ENCODE results near the gene UBASH3A. TPM values are rescaled to one million over a fixed set of nuclear protein-coding genes. Genes with fewer than 3 reads are reported as not detected.
A peak's percentile ranks its signal among the peaks of the same experiment; 100 is the strongest.

The UBASH3A gene
- total and polyA plus RNA-seq, 4 donors = 0.10 to 1.4 (median 0.75) TPM; not detected in 1

DNA sequence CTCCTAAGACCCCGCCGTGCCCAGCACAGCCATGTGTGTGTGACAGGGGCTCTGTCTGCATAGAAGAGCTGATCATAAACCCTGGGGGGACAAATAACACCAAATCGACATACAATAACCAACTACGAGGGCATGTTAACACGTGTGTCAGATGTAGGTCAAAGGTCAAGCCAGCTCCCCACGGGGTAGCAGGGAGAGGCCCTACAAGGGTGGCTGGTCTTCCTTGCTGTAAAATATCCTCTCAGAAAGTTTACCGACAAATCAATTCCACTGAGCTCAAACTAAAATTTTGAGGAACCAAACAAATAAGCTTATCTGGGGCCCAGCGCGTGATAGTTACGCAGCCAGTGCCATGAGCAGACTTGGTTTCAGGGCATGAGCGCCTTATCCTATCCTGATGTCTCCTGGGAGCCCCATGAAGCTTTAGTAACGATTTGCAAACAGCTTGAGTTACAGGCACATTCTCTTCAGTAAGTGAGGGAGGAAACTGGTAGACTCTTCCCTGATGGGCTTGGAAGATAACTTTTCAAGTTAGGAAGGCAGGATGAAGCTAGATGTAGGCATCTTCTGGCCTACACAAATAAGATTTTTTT is 5.2 kb upstream of the UBASH3A start:
- Histone ChIP-seq H3K27ac (ENCODE audit: low read depth in 1 of 2, low read length in 2 of 2) (no peak overlapping the region), H3K27me3 (ENCODE audit: control insufficient read depth in 1 of 2, insufficient read depth in 2 of 2, low read length in 1 of 2) (no peaks in the 10 kb centered on the region), H3K4me3 (ENCODE audit: low read length in 2 of 2) (no peak overlapping the region), H3K36me3 (ENCODE audit: control insufficient read depth in 1 of 2, insufficient read depth in 2 of 2, low read length in 1 of 2) (no peaks in the 10 kb centered on the region), H3K9me3 (ENCODE audit: control insufficient read depth, low read length) (no peaks in the 10 kb centered on the region), H3K4me1 (ENCODE audit: control insufficient read depth in 1 of 2, insufficient read depth in 2 of 2, low read length in 2 of 2) (no peaks in the 10 kb centered on the region)
- intact Hi-C loops (cut with DNase I) = no loop called here
- WGBS, 2 donors = 61 to 65% methylated on average over 12 of the region's 12 CpGs
- ATAC-seq (ENCODE audit: low FRiP score) (no peak), DNase-seq (peak in 1 of 2 donors; percentile 16)

GRCh38 chr21:42400525-42400924 is 3.2 kb upstream of the UBASH3A start:
- no peaks in the 10 kb centered on the region for H3K36me3 ChIP-seq (ENCODE audit: control insufficient read depth in 1 of 2, insufficient read depth in 2 of 2, low read length in 1 of 2)
- 70 to 72% methylated on average over 4 of the region's 4 CpGs for WGBS, 2 donors
- no peaks in the 10 kb centered on the region for H3K27me3 ChIP-seq (ENCODE audit: control insufficient read depth in 1 of 2, insufficient read depth in 2 of 2, low read length in 1 of 2)
- ATAC-seq (ENCODE audit: low FRiP score) (no peak), DNase-seq (no peak)
- H3K4me1 ChIP-seq (ENCODE audit: control insufficient read depth in 1 of 2, insufficient read depth in 2 of 2, low read length in 2 of 2) = no peaks in the 10 kb centered on the region
- H3K27ac ChIP-seq (ENCODE audit: low read depth in 1 of 2, low read length in 2 of 2) = no peak overlapping the region
- no peaks in the 10 kb centered on the region for H3K9me3 ChIP-seq (ENCODE audit: control insufficient read depth, low read length)
- no peak overlapping the region for H3K4me3 ChIP-seq (ENCODE audit: low read length in 2 of 2)
- intact Hi-C loops (cut with DNase I) = no loop called here

- WGBS, 2 donors = 45 to 58% methylated on average over 3 of the region's 3 CpGs
- no peak for DNase-seq
- no peak for ATAC-seq (ENCODE audit: low FRiP score)
- Histone ChIP-seq H3K27me3 (ENCODE audit: control insufficient read depth in 1 of 2, insufficient read depth in 2 of 2, low read length in 1 of 2) (no peaks in the 10 kb centered on the region), H3K4me3 (ENCODE audit: low read length in 2 of 2) (no peak overlapping the region), H3K4me1 (ENCODE audit: control insufficient read depth in 1 of 2, insufficient read depth in 2 of 2, low read length in 2 of 2) (no peaks in the 10 kb centered on the region), H3K36me3 (ENCODE audit: control insufficient read depth in 1 of 2, insufficient read depth in 2 of 2, low read length in 1 of 2) (no peaks in the 10 kb centered on the region), H3K9me3 (ENCODE audit: control insufficient read depth, low read length) (no peaks in the 10 kb centered on the region), H3K27ac (ENCODE audit: low read depth in 1 of 2, low read length in 2 of 2) (no peak overlapping the region)
- intact Hi-C loops (cut with DNase I) = no loop called here
Observed at GRCh38 chr21:42401154-42401553, 2.5 kb upstream of the UBASH3A start.

DNA sequence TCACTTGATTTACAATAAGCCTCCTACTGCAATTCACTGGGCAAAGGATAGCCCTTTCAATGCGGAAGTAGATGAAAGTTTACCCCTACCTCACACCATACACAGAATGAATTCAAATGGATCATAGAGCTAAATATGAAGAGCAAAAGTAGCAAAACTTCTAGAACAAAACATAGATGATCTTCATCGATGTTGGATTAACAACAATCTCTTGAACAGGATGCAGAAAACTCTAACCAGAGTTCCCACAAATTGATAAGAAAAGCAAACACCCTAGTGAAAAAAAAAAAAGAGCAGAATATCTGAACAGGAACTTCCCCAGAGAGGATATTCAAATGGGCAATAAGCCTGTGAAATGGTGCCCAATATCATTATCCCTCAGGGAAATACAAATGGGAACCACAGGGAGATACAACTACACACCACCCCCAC is 1.9 kb upstream of the UBASH3A start:
- H3K36me3 ChIP-seq (ENCODE audit: control insufficient read depth in 1 of 2, insufficient read depth in 2 of 2, low read length in 1 of 2) = no peaks in the 10 kb centered on the region
- no peaks in the 10 kb centered on the region for H3K27me3 ChIP-seq (ENCODE audit: control insufficient read depth in 1 of 2, insufficient read depth in 2 of 2, low read length in 1 of 2)
- no peak overlapping the region for H3K4me3 ChIP-seq (ENCODE audit: low read length in 2 of 2)
- no peak overlapping the region for H3K27ac ChIP-seq (ENCODE audit: low read depth in 1 of 2, low read length in 2 of 2)
- 83 to 93% methylated on average over 2 of the region's 2 CpGs for WGBS, 2 donors
- DNase-seq = no peak
- no peaks in the 10 kb centered on the region for H3K4me1 ChIP-seq (ENCODE audit: control insufficient read depth in 1 of 2, insufficient read depth in 2 of 2, low read length in 2 of 2)
- ATAC-seq (ENCODE audit: low FRiP score) = no peak
- no peaks in the 10 kb centered on the region for H3K9me3 ChIP-seq (ENCODE audit: control insufficient read depth, low read length)
- intact Hi-C loops (cut with DNase I) = no loop called here

GRCh38 chr21:42404539-42404938 is 837 bp downstream of the UBASH3A start:
- H3K4me3 ChIP-seq (ENCODE audit: low read length in 2 of 2) = no peak overlapping the region
- no peak overlapping the region for H3K27ac ChIP-seq (ENCODE audit: low read depth in 1 of 2, low read length in 2 of 2)
- peaks cover 0 to 1% of the 10 kb centered on the region in 2 donors for H3K27me3 ChIP-seq (ENCODE audit: control insufficient read depth in 1 of 2, insufficient read depth in 2 of 2, low read length in 1 of 2)
- no peaks in the 10 kb centered on the region for H3K36me3 ChIP-seq (ENCODE audit: control insufficient read depth in 1 of 2, insufficient read depth in 2 of 2, low read length in 1 of 2)
- DNase-seq (peak in 1 of 2 donors; percentile 33), ATAC-seq (ENCODE audit: low FRiP score) (no peak)
- WGBS, 2 donors = 56 to 66% methylated on average over 10 of the region's 10 CpGs
- H3K9me3 ChIP-seq (ENCODE audit: control insufficient read depth, low read length) = no peaks in the 10 kb centered on the region
- intact Hi-C loops (cut with DNase I) = no loop called here
- no peaks in the 10 kb centered on the region for H3K4me1 ChIP-seq (ENCODE audit: control insufficient read depth in 1 of 2, insufficient read depth in 2 of 2, low read length in 2 of 2)

DNA sequence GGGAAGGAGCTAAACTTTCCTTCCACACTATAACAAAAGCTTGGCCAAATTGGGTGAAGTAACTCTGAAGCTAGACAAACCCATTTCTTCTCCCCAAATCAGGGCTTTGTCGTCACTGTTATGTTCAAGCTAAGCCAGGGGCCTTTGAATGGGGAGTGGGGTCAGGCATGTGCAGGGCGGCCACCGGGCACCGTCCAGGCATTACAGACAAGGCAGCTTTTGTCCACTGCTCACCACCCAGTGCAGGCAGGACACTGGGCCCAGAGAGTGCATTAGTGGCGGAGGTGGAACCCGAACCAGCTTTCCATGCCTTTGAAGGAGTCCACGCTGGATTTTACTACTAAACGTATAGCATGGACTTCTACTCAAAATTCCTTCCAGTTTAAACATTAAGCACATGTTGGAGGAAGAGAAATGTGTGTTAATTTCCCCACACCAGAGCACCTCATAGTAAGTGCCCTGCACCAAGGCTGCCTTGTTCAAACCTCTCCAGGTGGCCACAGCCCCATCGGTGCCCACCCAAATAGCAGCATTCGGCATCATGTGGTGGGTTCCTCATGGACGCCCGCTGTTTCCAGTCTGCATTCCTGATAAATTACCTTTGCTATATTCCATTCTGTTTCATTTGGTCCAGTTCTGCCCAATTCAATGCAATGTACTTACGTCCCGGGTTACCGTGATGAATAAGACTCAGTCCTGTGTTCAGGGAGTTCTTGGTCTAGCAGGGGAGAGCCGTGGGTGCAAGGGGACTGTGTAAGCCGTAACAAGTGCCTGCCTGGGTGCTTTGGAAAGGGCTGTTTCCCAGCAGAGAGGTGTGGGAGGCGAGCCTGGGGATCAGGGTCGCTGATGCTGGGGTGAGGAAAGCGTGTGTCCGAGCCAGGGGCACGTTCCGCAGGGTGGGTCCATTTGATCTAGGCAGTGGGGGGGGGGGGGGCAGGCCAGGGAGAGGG is 1.6 kb downstream of the UBASH3A start:
- DNase-seq (peak in 1 of 2 donors; percentile 55), ATAC-seq (ENCODE audit: low FRiP score) (no peak)
- H3K9me3 ChIP-seq (ENCODE audit: control insufficient read depth, low read length) = no peaks in the 10 kb centered on the region
- intact Hi-C loops (cut with DNase I) = no loop called here
- H3K4me3 ChIP-seq (ENCODE audit: low read length in 2 of 2) = no peak overlapping the region
- H3K27ac ChIP-seq (ENCODE audit: low read depth in 1 of 2, low read length in 2 of 2) = no peak overlapping the region
- H3K27me3 ChIP-seq (ENCODE audit: control insufficient read depth in 1 of 2, insufficient read depth in 2 of 2, low read length in 1 of 2) = peaks cover 0 to 1% of the 10 kb centered on the region in 2 donors
- WGBS, 2 donors = 85% methylated on average over 23 of the region's 23 CpGs
- H3K36me3 ChIP-seq (ENCODE audit: control insufficient read depth in 1 of 2, insufficient read depth in 2 of 2, low read length in 1 of 2) = no peaks in the 10 kb centered on the region
- H3K4me1 ChIP-seq (ENCODE audit: control insufficient read depth in 1 of 2, insufficient read depth in 2 of 2, low read length in 2 of 2) = no peaks in the 10 kb centered on the region

DNA sequence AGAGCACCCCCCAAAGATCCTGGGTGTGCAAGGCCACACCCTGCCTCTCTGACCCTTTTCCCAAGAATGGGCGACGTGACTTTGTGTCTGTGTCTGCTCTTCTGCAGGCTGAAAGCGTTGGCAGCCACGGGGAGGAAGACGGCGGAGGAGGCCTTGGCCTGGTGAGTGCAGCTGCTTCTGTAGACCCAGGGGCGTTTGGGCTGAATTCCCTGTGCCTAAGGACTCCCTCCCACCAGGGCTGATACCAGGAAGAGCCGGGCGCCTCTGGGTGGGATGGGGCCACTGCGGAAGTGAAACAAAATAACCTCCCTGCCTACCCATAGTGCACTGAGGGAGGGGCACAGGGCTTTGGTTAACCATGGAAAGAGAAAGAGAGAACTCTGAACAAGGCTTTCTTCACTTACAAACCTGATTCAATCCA is 2.5 kb downstream of the UBASH3A start:
- Histone ChIP-seq H3K36me3 (ENCODE audit: control insufficient read depth in 1 of 2, insufficient read depth in 2 of 2, low read length in 1 of 2) (no peaks in the 10 kb centered on the region), H3K4me3 (ENCODE audit: low read length in 2 of 2) (no peak overlapping the region), H3K9me3 (ENCODE audit: control insufficient read depth, low read length) (no peaks in the 10 kb centered on the region), H3K27me3 (ENCODE audit: control insufficient read depth in 1 of 2, insufficient read depth in 2 of 2, low read length in 1 of 2) (peaks cover 0 to 1% of the 10 kb centered on the region in 2 donors), H3K27ac (ENCODE audit: low read depth in 1 of 2, low read length in 2 of 2) (no peak overlapping the region), H3K4me1 (ENCODE audit: control insufficient read depth in 1 of 2, insufficient read depth in 2 of 2, low read length in 2 of 2) (no peaks in the 10 kb centered on the region)
- ATAC-seq (ENCODE audit: low FRiP score) (no peak), DNase-seq (peak in 1 of 2 donors; percentile 68)
- intact Hi-C loops (cut with DNase I) = no loop called here
- WGBS, 2 donors = 77% methylated on average over 10 of the region's 10 CpGs

DNA sequence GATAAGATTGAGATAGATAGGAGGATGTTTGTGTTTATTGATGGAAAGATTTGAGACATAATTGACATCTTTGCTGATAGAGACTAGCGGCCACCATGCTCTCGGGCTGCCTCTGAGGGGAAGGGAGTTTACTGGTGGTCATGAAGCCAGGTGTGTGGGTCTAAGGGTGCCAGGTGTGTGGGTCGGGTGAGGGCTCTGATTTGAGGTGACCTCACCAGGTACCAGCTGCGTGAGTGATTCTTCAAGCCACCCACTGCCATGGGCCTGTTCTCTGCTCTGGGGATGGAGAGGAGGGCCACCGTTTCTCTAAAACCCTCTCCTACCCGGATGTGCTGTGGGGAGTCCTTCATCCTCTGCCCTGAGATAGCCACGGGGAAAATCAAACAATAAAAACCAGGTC is 3.2 kb downstream of the UBASH3A start:
- Histone ChIP-seq H3K27me3 (ENCODE audit: control insufficient read depth in 1 of 2, insufficient read depth in 2 of 2, low read length in 1 of 2) (peaks cover 0 to 1% of the 10 kb centered on the region in 2 donors), H3K4me1 (ENCODE audit: control insufficient read depth in 1 of 2, insufficient read depth in 2 of 2, low read length in 2 of 2) (no peaks in the 10 kb centered on the region), H3K4me3 (ENCODE audit: low read length in 2 of 2) (no peak overlapping the region), H3K27ac (ENCODE audit: low read depth in 1 of 2, low read length in 2 of 2) (no peak overlapping the region), H3K9me3 (ENCODE audit: control insufficient read depth, low read length) (no peaks in the 10 kb centered on the region), H3K36me3 (ENCODE audit: control insufficient read depth in 1 of 2, insufficient read depth in 2 of 2, low read length in 1 of 2) (no peaks in the 10 kb centered on the region)
- no peak for ATAC-seq (ENCODE audit: low FRiP score)
- intact Hi-C loops (cut with DNase I) = no loop called here
- WGBS, 2 donors = 77 to 82% methylated on average over 7 of the region's 7 CpGs
- peak in 1 of 2 donors; percentile 10 for DNase-seq
